Effector CD4-positive, alpha-beta T cell (primary cell): ENCODE data around the gene SLC43A2.

Source experiments
- DNase-seq: peaks from one replicate; pipeline ENCODE4 v3.0.0-alpha.2; 2020

The SLC43A2 gene

DNA sequence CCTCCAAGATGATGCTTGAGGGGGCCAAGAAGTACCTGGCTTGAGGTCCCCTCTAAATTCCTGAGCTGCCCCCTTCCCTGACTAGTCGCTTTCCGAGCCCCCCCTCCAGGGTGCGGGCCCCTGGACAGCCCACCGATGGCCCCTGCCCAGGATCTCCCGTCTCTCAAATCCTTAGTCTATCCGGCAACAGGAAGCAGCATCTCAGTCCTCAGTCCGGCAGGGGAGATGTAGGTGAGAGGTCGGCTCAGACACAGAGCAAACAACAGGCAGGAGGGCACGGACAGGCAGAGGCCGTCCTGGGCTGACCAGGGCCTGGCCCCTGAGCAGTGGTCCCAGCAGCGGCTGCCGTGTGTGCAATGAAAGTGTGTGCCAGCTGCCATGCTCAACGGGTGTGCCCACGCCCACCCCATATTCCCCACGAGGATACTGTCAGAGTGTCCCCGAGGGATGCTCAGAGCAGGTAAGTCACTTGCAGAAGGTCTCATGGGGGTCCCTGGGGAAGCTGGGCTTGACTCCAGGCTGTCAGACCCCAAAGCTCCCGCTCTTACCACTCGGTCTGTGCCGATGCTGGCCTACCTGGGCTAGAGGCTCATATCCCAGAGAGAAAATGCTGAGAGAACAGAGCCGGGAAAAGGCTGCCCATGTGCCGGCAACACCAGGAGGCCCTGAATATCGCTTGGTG is 7.2 kb downstream of the SLC43A2 start:
- no peak for DNase-seq

DNA sequence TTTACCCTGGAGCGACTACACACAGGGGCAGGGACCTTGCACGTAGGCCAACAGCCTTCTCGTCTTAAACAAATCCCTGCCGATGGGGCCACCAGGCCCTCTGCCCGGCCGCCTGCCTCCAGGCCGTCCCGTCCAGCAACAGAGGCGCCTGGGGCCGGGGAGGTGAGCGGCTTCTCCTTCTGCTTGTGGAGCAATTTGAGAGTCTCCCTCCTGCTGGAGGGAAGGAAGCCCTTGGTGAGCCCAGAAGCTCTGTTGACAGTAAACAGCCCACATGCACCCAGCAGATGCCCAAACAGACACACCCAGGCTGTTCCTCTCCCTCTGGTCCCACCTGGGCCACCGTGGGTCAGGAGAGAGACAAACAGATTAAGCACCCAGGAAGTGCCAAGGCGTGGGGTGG is 8.1 kb downstream of the SLC43A2 start:
- DNase-seq, result no peak

DNA sequence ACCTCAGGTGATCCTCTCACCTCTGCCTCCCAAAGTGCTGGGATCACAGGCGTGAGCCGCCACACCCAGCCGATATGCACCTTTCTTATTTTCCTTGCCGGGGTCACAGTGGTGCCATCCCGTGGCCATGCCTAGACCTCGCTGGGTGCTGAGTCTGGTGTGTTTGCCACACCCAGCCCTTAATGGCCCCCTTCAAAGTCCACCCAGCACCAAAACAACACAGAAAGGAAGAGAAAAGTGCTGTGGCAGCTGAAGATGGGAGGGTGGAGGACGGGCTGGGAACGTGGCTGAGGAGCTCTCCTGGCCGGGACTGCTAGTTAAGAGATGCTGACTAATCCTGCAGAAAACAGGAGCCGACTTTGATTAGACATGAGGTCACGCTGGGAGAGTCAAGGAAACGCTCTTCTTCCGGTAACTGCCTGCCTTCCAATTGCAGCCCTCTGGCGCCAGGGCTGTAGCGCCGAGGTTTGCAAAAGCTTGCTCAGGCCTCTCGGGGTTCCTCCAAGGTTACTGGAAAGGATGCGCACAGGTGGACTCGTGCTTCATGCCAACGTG is 10.9 kb downstream of the SLC43A2 start:
- DNase-seq, result no peak

DNA sequence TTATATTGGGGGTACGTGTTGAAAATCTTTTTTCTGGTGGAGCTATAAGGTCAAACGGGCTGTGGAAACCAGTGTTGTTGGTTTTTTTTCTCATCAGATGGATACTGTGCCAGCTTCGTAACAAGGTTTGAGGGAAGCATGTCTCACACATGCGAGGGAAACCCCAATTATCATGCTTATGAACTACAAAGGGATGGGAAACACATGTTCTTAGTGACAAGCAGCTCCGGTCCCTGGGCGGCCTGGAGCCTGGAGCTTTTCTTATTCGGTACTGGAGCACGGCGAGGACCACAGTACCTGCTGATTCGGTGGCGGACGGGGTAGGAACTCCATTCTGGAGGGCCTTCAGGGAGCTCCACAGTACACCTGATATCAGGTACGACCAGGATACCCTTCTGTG is 12.5 kb downstream of the SLC43A2 start:
- no peak for DNase-seq

DNA sequence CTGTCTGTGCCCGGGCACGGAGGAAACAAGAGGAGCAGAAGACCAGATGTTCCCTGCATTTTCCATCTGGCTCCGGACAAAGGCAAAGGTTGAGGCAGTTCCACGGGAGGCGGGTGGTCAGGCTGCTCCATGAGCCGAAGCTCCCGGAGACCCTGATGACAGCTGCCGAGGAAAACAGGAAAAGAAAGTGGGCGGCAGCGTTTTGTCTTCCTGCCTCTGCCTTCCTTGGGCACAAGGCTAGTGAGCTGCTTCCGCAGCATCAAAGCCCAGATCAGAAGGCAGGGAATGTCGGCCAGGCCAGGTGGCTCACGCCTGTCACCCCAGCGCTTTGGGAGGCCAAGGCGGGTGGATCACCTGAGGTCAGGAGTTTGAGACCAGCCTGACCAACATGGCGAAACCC is 16.2 kb downstream of the SLC43A2 start:
- DNase-seq, result no peak

DNA sequence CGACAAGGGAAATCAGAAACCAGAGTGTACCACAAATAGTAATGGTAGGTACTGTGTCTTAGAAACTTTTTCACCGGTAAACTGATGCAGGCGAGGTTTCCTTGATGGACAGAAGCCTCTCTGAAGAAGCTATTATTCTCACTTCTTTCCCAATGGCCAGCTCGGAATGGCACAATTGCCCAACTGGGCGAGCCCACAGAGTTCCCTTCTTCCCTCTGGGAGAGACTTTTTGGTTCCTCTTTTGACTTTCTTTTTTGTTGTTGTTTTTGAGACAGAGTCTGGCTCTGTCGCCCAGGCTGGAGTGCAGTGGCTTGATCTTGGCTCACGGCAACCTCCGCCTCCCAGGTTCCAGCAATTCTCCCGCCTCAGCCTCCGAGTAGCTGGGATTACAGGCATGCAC is 16.9 kb downstream of the SLC43A2 start:
- DNase-seq, result no peak

DNA sequence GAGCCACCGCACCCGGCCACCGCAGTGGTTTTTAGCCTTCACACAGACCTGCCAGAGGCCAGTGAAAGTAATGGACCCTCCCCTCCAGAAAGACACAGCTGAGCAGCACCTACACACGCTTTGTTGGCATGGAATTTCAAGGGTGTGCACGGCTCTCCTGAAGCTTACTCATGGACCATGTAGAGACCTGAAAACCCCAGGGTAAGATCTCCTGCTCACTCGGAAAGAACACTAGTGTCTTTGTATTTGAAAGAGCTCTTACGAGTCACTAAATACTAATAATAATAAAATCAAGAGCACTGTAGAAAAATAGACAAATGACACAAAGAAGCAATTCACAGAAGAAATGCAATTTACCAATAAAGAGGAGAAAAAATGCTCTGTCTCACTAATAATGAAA is 20.0 kb downstream of the SLC43A2 start:
- no peak for DNase-seq

DNA sequence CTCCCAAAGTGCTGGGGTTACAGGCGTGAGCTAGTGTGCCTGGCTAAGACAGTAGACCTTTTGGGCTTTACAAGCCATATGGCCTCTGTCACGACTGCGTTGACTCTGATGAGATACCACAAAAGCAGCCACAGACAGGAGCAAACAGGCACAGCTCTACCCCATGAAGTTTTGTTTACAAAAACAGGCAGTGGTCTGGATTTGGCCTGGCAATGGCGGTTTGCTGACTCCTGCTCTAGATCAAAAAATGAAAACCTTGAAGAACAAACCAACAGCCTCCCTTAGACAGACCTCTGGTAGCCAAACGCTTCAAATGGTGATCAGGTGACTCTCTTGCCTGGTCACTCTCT is 20.7 kb downstream of the SLC43A2 start:
- no peak for DNase-seq

DNA sequence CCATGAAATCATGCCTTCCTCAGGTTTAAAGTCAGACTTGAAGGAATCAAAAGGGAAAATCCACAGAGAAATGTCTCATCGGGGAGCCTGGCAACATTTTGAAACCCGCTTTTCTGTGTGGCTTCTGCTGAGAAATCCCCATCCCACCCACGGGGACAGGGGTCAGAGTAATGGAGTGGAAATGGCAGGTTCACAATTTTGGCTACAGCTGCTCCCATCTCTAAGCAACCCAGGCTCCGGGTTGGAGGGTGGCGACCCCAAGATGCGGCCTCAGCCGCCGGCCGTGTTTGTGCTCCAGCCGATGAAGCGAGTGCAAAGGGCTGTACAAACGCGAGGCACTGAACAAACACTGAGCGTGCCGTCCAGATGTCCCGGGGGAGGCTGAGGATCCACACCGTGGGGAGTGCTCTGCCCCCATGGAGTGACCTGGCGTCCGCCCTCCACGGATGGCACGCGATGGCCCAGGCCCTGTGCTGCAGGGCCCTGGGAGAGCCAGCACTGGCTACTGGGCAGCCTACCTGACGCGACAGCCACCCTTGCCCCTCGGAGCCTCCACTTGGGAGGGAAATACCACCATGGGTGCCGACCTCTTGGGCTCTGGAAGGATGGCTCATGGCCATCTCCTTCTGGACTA is 22.2 kb downstream of the SLC43A2 start:
- no peak for DNase-seq

DNA sequence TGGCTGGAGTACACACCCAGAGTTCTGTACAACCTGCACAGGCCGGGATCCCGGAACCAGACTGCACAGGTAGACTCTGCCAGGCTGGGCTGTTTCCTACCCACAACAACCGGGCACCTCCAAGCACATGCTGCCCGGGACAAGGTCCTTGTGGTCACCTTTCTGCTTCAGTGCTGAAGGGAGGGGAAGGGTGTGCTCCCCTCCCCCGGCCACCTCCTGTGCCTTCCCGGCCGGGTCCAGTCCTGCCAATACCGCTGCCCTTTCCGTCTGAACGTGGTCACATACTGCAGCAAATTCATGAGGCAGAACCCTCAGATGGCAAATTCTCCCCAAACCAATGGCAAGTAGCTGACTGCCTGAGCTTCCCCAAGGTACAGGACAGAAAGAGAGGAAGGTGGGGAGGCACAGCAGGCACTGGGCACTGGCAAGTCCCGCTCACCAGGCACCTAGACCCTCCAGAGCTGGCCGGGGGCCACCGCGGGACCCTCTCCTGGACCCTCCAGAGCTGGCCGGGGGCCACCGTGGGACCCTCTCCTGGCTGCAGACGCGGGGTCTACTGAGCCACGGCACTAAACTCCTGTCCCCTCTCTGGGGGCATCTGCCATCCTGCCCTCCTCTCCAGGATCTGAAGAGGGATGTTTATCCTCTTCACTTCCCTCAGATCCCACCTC is 22.8 kb downstream of the SLC43A2 start:
- no peak for DNase-seq

DNA sequence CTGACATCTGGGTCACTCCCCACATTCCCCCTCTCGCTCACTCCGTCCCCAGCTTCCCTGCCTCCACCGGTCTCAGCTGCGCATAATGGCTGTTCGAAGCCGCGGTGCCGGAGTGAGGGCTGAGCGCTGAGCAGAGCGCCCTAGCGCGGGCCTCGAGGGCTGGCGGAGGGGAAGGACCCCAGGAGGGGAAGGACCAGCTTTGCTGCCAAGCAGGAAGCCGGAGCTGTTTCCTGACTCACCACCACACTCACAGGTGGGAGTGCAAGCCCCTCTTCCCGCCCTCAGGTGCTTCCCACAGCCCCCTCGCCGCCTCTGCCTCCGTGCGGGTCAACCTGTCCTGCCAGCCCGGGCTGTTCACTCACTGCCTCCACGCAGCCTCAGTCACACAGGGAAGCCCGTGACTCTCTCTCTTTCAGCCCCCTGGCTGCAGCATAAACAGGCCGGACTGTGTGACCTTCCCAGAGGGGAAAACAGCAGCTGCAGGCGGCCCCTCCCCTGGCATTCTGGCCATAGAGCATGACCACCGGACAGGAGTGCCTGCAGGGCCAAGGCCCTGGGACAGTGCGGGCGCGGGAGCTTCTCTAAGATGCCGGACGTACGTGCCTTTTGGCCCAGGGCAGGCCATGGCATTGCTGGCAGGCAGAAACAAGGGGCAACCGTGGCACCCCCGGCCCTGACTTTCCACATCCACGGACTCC is 23.7 kb downstream of the SLC43A2 start:
- DNase-seq, result no peak

DNA sequence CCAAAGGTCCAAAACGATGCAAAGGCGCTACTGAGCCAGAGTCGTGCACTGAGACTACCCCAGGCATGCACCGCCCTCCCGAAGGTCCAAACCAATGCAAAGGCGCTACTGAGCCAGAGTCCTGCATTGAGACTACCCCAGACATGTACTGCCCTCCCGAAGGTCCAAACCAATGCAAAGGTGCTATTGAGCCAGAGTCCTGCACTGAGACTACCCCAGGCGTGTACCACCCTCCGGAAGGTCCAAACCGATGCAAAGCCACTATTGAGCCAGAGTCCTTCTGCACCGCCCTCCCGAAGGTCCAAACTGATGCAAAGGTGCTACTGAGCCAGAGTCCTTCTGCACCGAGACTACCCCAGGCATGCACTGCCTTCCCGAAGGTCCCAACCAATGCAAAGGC is 27.1 kb downstream of the SLC43A2 start:
- no peak for DNase-seq

DNA sequence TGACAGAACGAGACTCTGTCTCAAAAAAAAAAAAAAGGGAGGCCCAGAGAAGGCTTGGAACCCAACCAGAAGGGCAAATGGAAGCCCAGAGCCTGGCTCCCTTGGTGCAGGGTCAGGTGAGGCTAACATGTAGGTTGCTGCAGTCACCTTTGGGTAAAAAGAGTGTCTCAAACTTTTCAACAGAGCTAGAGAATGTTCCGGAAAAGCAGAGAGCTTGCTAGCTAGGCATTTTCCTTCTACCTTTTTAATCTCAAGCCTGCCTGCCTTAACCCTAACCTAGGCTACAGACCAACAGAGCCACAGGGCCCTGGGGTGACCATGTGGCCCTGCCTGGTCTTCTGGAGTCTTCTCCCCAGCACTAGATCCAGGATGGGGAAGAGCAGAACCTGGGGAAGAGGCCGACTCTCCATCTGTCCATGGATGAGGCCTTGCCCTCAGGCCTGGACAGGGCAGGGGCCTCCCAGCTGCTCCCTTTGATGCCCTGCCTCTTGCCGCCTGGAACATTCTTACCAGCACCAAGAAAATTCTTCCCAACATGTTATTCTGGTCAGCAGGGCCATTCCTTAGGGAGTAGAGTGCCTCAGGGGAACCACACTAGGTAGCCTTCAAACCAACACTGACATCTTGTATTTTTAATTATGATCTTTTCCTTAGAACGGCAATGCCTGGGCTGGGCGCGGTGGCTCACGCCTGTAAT is 30.1 kb downstream of the SLC43A2 start:
- DNase-seq, result no peak

DNA sequence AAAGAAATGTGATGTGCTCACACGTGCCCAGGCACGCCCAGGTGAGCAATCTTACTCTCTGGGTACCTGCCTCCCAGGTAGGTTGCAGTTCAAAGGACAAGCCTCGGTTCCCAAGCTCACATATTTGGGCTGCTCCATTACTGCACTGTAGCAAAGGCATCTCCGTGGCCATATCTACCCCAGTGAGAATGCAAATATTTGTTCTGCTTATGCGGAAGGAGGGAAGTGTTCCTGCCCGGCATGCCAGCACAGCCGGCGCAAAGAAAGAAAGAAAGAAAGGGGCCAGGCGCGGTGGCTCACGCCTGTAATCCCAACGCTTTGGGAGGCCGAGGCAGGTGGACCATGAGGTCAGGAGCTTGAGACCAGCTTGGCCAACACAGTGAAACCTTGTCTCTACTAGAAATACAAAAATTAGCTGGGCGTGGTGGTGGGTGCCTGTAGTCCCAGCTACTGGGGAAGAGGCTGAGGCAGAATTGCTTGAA is 30.7 kb downstream of the SLC43A2 start:
- no peak for DNase-seq

DNA sequence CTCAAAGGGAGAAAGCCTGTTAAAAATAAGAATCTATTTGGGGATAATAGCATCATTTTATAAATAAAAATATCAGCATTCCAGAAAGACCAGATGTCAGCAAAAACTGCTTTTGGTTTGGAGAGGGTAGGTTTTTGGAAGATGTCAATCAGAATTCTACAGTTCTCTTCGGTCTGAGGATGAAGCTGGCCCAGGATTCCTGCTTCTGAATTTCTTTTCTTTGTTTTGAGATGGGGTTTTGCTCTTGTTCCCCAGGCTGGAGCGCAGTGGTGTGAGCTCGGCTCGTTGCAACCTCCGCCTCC is 35.1 kb downstream of the SLC43A2 start:
- DNase-seq, result no peak

DNA sequence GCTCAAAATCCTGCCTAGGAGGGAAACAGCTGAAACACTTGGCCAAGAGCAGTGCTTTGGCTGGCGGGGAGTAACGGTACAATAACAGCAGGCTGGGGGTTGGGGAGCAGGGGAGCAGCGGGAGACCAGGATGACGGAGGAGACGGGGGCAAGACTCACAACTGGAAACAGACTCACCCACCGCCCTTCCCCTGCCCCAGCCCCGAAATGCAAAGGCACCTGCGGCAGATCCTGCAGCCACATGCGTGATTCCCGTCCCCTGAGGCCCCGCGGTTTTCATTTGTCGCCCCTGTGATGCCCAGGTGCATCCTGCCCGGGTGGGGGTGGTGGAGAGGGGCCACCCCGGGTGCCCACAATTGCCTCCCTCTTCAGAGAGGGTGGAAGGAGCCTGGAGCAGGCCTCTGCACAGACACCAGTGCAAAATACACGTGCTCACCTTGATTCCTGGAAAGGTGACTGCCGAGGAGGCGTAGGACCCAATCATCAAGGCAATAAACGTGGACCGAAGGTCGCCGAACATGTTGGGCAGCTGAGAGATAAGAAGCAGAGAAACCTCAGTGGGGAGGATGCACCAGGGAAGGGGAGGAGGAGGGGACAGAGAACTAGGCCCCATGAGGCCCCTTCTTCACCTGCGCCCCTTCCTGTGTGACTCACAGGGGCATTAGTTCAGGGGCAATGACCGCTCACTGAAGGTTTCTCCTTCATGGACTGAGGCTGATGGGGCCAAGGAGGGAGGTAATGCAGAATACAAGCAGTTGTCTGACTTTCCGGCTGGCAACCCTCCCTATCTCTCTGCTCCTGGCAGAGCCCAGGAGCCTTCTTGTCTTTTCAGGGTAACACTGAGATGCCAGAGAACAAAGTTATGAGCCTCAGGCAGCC is 35.6 kb downstream of the SLC43A2 start:
- DNase-seq, result no peak

DNA sequence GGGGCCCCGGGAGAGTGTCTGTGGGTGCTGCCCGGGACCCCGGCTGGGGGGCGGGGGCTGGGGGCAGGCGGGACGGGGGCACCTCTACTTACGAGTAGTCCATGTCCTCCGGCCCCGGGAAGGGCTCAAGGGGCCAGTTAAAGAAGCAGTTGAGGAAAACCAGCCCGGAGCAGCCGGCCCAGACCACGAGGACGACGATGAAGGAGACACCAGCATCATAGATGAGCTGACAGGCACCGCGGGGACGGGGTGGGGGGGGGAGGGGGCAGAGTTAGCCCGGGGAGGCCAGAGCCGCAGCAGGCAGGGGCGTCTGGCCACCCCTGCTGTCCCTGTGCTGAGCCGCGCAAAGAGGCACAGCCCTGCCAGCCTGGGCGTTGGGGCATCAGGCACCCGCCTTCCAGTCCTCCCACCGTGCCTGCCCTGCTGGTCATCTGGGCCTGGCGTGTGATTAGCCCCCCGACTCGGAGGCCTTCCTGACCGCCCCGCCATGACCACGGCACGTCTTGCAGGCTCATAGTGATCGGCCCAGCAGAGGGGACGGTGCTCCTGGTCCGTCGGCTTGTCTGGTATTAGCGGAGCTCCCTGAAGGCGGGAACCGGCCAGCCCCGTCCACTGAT is 37.1 kb downstream of the SLC43A2 start:
- no peak for DNase-seq

DNA sequence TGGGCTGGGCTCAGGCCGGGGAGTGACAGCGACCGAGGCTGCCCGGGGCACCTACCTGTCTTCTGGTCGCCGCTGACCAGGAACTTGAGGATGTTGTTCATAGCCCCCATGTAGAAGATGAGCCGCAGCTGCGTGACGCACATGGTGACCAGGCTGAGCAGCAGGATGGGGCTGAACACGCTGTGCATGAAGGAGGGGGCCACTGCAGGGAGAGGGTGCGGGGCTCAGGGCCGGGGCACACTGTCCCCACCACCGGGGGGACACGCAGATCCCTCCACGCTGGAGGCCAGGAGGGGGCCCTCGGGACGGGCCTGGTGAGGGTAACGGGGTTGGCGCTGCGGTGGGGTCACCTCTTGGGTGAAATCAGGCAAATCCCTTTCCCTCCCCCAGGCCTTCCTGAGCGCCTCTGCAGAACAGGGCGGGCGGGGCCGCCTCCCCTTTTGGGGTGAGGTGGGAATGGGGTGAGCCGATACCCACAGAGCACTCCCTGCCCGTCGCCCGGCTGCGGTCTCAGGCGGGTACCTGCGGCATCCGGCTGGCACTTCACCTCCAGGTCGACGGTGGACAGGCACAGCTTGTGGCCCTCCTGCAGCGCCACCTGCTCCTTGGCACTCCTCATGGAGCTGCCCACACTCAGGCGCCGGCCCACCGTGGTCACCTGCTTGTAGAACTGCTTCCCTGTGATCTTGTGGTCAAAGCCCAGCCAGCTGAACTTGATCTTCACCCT is 37.7 kb downstream of the SLC43A2 start:
- no peak for DNase-seq

DNA sequence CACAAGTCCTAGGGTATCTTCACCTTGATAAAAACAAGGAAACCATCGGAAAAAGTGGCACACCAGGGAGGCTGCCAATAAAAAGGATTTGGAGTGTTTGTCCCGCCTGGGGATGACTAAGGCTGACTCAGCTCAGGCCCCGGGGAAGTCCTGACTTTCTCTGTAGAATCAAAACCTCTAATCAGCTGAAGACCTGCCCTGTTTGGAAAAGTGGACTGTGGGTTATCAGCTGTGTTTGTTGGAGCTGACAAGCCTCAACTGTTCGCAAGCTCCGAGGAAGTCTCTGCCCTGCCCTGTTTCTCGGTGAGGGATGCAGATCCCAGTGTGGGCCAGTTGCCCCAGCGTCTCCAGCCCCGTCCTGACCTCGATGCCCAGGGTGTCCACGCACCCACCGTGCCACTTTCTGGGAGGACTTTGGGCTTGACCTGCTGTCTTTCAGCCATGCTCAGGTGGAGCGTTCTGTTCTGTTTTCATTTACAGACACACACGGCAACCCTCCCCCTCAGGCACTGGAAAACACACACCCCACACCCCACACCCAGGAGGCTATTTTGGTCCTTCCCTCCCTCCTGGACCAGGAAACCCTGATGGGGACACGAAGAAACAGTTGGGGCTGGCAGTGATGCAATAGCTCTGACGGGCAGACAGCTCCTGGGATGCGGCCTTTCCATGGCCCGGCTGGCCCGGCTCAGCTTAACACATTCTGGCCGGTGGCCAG is 38.4 kb downstream of the SLC43A2 start:
- no peak for DNase-seq
